HL-60 (cell line): ENCODE measurements around the gene PEX5.

Experiments
- DNase-seq, 2 experiments: peaks; one replicate each; pipeline ENCODE4 v3.0.0-alpha.2; 2010 to 2020; ENCODE audit warnings: low read depth in 1 of 2, low spot score in 1 of 2
- H3K27ac ChIP-seq: fragments of 250-450 bp; sonication (Bioruptor Pico); replicated peaks from 2 replicates; pipeline ENCODE4 v1.5.1; 2020; ENCODE audit warnings: mild to moderate bottlenecking, moderate library complexity
- H3K27me3 ChIP-seq: fragments of 250-450 bp; sonication (Bioruptor Pico); 2 replicates; pipeline ENCODE4 v1.5.1; 2021; ENCODE audit warnings: mild to moderate bottlenecking, moderate library complexity; ENCODE audit not compliant: insufficient read depth, poor library complexity, severe bottlenecking
- H3K4me3 ChIP-seq: replicated peaks from 2 replicates; pipeline ENCODE4 v1.5.1; 2011; ENCODE audit warnings: mild to moderate bottlenecking, control low read depth, low read length; ENCODE audit not compliant: insufficient read depth
- CTCF ChIP-seq: IDR thresholded peaks from one replicate; pipeline ENCODE4 v1.5.1; 2011; ENCODE audit warnings: low read length, control low read depth, inconsistent platforms; ENCODE audit not compliant: insufficient read depth
- GABPA ChIP-seq: IDR thresholded peaks from 2 replicates; pipeline ENCODE4 v1.6.1; 2012; ENCODE audit warnings: low read depth
- POLR2AphosphoS5 ChIP-seq: IDR thresholded peaks from 2 replicates; pipeline ENCODE4 v1.6.1; 2012; ENCODE audit warnings: low read depth
- REST ChIP-seq: IDR thresholded peaks from 2 replicates; pipeline ENCODE4 v1.6.1; 2012; ENCODE audit warnings: low read depth; ENCODE audit not compliant: insufficient replicate concordance
- SPI1 ChIP-seq: IDR thresholded peaks from 2 replicates; pipeline ENCODE4 v1.6.1; 2012; ENCODE audit warnings: low read depth, mild to moderate bottlenecking, borderline replicate concordance

Gene PEX5

GRCh38 chr12:7150841-7151240, 38.6 kb upstream of the PEX5 start:
- no peak overlapping the region for H3K4me3 ChIP-seq
- H3K27ac ChIP-seq, result no peak overlapping the region
- peaks cover 2% of the 10 kb centered on the region for H3K27me3 ChIP-seq
- TF ChIP-seq SPI1, result no peak
- no peak for TF ChIP-seq POLR2AphosphoS5
- TF ChIP-seq CTCF, result no peak
- TF ChIP-seq REST, result no peak
- no peak for TF ChIP-seq GABPA
- DNase-seq, result no peak

- Histone ChIP-seq H3K27me3 (peaks cover 2% of the 10 kb centered on the region), H3K4me3 (no peak overlapping the region), H3K27ac (no peak overlapping the region)
- TF ChIP-seq POLR2AphosphoS5 (no peak), REST (no peak), GABPA (no peak), SPI1 (no peak), CTCF (no peak)
- no peak for DNase-seq
Measured at GRCh38 chr12:7151532-7151931, 38.0 kb upstream of the PEX5 start.

- H3K4me3 ChIP-seq, result no peak overlapping the region
- no peak for TF ChIP-seq CTCF
- no peak for TF ChIP-seq GABPA
- TF ChIP-seq REST, result no peak
- TF ChIP-seq SPI1, result no peak
- TF ChIP-seq POLR2AphosphoS5, result no peak
- H3K27ac ChIP-seq, result no peak overlapping the region
- H3K27me3 ChIP-seq, result peaks cover 2% of the 10 kb centered on the region
- no peak for DNase-seq
Measured at GRCh38 chr12:7152818-7153217, 36.7 kb upstream of the PEX5 start.
